GM23248 (cell line): ENCODE data around the gene ARF1.

Experiments used
- EZH2 ChIP-seq: fragments of 200-600 bp; sonication (generic); IDR thresholded peaks from 2 replicates; pipeline ENCODE4 v1.6.1; 2018; ENCODE audit warnings: antibody characterized with exemption, mild to moderate bottlenecking; ENCODE audit not compliant: insufficient read depth, poor library complexity, severe bottlenecking
- EZH2phosphoT487 ChIP-seq: fragments of 200-600 bp; sonication (generic); IDR thresholded peaks from 2 replicates; pipeline ENCODE4 v1.6.1; 2018; ENCODE audit warnings: antibody characterized with exemption, moderate library complexity, mild to moderate bottlenecking, low read depth; ENCODE audit not compliant: insufficient read depth

DNA sequence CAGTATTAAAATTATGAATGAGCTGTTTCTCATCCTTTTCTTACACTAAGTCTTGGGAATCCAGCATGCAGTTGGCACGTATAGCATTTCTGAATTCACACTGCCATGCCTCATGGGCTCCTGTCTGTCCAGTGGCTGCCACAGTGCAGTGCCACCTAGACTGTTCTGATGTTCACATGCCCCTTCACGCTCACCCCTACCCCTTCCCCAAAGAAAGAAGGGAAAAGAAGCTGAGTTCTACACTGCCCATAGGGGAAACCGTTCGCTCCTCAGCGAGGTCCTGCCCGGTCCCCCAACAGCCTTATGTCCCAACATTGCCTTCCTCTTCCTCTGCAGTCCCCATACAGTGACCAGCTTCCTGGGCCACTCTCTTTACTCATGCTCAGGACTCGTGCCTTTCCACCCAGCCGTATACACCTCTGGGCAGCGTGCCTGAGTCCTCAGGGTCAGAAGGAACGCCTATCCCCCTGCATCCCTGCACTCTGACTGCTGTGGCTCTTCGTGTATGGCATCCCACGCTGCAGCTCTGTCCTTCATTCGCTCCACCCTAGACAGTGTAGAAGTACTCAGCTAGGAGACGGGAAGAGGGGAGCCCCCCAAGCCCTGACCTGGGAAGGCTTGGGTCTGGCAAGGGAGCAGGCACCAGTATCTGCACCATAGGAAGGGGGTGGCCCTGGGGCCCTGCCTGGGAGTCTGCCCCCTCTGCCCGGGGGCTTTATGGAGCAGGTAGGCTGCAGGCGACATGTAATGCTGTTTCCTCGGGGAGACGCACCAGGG is 24.1 kb upstream of the ARF1 start:
- no peak for TF ChIP-seq EZH2
- TF ChIP-seq EZH2phosphoT487, result no peak
